22Rv1 (cell line): ENCODE data around the gene NECTIN1.

ENCODE experiments used
- CTCF ChIP-seq: fragments of 450-650 bp; IDR thresholded peaks from 2 replicates; pipeline ENCODE4 v1.5.1; 2017; ENCODE audit warnings: mild to moderate bottlenecking
- ZFX ChIP-seq: fragments of 450-650 bp; IDR thresholded peaks from 2 replicates; pipeline ENCODE4 v1.6.1; 2017; ENCODE audit warnings: antibody characterized with exemption, borderline replicate concordance

- no peak for TF ChIP-seq CTCF
- no peak for TF ChIP-seq ZFX
Measured at GRCh38 chr11:119763071-119763728, 34.2 kb upstream of the NECTIN1 start.
